Measurements from ENCODE around the gene PTPRT.

DNA sequence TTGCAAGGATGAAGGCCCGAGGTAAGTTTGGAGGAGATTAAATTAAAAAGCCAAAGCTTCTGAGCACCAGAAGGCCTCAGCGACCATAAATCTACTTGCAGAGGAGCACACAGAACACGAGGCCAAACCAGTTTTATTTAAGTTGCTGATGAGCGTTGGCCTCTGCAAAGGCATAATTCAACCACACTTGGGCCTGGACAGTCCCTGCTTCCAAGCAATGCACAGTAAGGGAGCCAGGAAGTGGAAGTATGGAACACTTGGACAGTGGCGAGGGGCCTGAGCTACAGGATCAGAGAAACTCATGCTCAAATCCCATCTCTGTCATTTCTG is 92.8 kb downstream of the PTPRT start:
- TF ChIP-seq, protein P1, sequence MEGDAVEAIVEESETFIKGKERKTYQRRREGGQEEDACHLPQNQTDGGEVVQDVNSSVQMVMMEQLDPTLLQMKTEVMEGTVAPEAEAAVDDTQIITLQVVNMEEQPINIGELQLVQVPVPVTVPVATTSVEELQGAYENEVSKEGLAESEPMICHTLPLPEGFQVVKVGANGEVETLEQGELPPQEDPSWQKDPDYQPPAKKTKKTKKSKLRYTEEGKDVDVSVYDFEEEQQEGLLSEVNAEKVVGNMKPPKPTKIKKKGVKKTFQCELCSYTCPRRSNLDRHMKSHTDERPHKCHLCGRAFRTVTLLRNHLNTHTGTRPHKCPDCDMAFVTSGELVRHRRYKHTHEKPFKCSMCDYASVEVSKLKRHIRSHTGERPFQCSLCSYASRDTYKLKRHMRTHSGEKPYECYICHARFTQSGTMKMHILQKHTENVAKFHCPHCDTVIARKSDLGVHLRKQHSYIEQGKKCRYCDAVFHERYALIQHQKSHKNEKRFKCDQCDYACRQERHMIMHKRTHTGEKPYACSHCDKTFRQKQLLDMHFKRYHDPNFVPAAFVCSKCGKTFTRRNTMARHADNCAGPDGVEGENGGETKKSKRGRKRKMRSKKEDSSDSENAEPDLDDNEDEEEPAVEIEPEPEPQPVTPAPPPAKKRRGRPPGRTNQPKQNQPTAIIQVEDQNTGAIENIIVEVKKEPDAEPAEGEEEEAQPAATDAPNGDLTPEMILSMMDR (IDR thresholded peaks at IDR 0.05; ENCODE audit: insufficient read depth, low read length, poor library complexity, severe bottlenecking) = no peak
- TF ChIP-seq EZH2phosphoT487 (conservative IDR thresholded peaks at IDR 0.05; ENCODE audit: low read length) = no peak

Measured in SU-DHL-6 (cell line).